NCI-H2107 (cell line): Measurements from ENCODE around the gene USP38.
"Not testable (repeated sequence)": the region's sequence is repeated elsewhere in the genome, so short reads cannot be mapped to it uniquely, and the experiment has no call there.

Experiments
- DNase-seq: peaks from one replicate; lab custom pipeline; 2025; lab: John Stamatoyannopoulos, UW

Gene USP38

GRCh38 chr4:143215873-143216272 is 31.2 kb downstream of the USP38 start:
- DNase-seq = no peak

GRCh38 chr4:143224255-143224654 is 39.5 kb downstream of the USP38 start:
- DNase-seq = no peak

GRCh38 chr4:143225167-143225566 is 40.5 kb downstream of the USP38 start:
- DNase-seq = no peak

GRCh38 chr4:143230683-143231082 is 46.0 kb downstream of the USP38 start:
- DNase-seq = no peak

- DNase-seq = no peak
These were observed 47.6 kb downstream of the USP38 start for GRCh38 chr4:143232277-143232676.

- DNase-seq = no peak
These were observed 49.4 kb downstream of the USP38 start for GRCh38 chr4:143234153-143234552.

DNA sequence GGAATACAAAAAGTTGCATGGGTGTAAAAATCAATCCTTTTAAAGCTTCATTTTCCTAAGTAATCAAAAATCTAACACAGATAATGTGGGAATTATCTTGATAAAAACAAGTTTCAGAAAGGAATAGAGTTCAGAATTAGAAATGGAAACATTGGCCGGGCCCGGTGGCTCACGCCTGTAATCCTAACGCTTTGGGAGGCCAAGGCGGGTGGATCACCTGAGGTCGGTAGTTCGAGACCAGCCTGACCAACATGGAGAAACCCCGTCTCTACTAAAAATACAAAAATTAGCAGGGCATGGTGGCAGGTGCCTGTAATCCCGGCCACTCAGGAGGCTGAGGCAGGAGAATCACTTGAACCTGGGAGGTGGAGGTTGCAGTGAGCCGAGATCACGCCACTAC is 52.5 kb downstream of the USP38 start:
- not testable (repeated sequence) for DNase-seq

DNA sequence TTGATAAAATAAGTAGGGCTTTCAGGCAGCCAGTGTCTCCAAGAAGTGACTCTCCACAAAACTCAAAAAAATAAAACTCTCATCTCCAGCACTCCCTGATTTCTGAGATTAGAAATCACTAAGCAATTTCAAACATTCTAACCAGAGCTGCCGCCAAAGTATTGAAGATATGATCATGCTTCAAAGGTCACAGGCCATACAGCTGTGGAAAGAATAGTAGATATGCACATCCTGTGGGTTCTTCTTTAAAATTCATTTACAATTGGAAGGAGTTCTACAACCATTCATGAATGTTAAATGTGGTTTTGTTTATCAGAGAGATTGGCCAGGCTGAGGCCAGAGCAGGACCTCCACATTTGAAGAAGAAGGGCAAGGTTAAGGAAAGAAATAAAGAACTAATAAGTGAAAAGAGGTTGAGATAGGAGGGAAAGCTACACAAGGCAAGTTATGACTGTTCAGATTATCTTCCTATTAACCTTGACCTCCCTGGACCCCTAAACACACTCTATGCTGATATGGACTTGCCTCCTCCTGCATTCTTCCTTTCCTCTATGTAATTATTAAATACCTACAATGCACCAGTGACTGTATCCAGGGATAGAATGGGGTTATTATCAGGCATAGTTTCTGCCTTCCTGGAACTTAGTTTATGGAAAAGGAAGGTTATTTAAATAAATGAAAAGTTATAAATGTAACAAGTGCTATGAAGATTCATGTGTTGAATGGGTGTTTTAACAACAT is 56.4 kb downstream of the USP38 start:
- DNase-seq = no peak

- DNase-seq = no peak
These were observed 57.2 kb downstream of the USP38 start for GRCh38 chr4:143241892-143242291.

DNA sequence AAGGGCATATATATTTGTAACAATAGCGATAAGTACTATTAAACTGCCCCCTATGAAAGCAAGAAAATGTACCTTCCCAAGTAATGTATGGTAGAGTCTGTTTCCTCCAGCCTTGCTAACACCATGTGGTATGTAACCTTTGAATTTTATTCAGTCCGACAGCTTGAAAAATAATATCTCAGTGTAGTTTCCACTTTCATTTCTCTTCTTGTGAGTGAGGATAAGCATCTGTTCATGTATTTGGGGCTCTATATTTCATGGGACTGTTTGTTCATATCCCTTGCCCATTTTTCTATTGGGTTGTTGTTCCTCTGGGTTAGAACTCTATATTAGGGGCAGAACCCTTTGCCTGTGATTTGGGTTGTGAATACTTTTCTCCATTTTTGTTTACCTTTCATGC is 58.3 kb downstream of the USP38 start:
- no peak for DNase-seq

GRCh38 chr4:143246977-143247376 is 62.3 kb downstream of the USP38 start:
- no peak for DNase-seq

DNA sequence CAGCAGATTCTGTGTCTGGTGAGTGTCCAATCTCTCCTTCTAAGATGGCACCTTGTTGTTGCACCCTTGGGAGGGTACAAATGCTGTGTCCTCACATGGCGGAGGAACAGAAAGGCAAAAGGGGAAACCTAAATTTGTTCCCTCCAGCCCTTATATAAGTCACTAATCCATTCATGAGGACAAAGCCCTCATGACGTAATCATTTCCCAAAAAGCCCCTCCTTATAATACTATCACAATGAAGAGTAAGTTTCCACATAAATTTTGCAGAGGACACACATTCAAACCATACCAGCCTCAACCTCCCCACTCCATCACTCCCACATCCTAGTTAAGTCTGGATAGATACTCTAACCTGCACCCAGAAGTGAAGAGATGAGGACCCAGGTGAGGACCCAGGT is 63.1 kb downstream of the USP38 start:
- no peak for DNase-seq

DNA sequence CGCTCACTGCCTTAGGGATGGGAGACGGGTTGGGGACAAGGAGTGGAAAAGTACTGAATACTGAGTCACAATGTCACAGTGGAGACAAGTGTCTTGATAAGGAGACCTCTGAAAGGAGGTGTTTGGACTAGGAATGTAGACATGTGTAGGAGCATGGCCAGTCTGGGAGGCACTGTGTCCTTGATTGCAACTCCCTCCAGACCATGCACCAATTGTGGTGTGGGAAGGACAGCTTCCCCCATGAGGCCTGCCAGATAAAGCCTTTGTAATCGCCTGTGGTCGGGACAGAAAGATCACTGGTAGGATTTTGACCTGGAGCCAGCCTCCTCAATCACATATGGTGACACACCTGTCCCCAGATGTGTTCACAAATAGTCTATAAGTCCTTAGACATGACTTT is 64.1 kb downstream of the USP38 start:
- no peak for DNase-seq

DNA sequence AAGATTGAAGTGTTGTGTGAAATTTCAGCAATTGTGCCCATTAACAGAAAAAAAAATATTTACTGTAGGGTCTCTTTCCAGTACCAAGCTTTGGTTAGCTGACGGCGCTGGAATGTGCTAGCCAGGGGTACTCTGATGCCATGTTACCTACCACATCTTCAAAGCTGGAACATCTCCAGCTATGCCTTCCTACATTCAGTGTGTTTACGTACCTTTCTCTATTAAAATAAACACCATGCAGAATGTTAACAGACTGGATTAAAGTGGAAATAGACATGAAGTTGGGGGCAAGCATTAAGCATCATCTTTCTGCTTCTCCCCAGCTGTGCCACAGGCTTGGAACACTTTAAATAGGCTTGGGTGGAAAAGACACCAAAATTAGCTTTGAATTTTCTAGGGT is 65.9 kb downstream of the USP38 start:
- DNase-seq = no peak

GRCh38 chr4:143251348-143251747 is 66.6 kb downstream of the USP38 start:
- DNase-seq = no peak

DNA sequence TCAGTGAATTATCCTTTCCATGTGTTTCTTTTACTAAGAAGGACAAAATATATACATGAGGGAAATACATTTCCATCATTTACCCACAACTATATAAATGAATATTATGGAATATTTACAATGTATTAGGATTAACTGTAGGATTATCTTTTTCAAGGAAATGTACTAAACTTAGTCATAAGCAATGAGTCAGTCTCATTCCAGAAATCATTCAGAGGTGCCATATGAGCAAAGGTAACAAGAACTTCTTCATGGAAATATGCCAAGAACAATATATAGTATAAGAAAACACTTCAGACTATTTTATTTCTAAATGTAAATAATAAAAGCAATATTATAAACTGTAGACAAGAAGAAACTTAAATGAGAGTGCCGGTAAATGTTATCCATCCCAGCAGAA is 67.1 kb downstream of the USP38 start:
- no peak for DNase-seq

- no peak for DNase-seq
These were observed 67.8 kb downstream of the USP38 start for GRCh38 chr4:143252478-143252877.

GRCh38 chr4:143253166-143253565 is 68.4 kb downstream of the USP38 start:
- no peak for DNase-seq

DNA sequence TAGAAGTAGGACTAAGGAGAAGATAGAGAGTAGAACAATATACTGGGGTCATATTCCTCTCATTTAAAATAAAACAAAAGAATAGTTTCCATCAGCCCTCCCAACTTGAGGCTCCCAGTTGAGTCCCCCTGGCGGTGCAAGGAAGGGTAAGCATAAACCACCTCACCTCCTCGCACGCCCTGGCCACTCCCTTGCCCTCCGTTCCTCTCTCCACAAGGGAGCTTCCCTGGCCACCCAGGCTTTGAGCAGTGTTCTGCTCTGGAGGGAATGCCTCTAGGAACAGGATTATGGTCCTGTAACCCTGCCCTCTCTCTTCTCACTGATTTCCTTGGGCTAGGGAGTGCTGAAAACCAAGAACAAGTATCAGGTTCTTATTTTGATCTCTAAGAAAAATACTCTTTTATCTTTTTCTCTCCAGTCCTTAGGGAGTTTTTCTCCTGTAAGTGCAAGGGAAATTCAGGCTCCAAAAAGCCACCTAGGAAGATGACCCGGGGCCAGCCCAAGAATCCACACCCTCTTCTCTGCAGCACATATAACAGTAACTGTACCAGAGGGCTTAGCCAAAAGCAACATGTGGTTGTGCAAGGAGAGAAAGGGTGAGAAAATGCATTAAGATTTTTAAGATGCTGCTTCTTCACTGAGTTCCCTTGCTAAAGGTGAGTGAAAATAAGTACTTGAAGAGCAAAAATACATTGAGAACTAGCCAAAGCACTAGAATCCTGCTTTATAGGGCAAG is 69.9 kb downstream of the USP38 start:
- DNase-seq = no peak

GRCh38 chr4:143256456-143256855 is 71.7 kb downstream of the USP38 start:
- no peak for DNase-seq

DNA sequence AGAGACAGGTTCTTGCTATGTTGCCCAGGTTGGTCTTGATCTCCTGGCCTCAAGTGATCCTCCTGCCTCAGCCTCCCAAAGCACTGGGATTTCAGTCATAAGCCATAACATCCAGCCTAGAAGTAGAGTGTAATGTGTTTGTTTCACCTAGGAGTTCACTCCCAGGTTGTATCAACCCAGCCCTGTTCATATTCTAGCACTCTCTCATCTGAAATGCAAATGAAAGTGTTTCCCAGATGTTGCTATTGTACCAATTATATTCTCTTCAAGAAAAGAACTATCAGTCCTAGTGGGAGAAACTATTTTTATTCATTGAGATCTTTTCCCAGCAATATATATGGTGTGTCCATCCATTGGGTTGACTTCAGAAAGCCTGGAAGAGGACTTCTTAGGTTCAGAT is 72.6 kb downstream of the USP38 start:
- no peak for DNase-seq

DNA sequence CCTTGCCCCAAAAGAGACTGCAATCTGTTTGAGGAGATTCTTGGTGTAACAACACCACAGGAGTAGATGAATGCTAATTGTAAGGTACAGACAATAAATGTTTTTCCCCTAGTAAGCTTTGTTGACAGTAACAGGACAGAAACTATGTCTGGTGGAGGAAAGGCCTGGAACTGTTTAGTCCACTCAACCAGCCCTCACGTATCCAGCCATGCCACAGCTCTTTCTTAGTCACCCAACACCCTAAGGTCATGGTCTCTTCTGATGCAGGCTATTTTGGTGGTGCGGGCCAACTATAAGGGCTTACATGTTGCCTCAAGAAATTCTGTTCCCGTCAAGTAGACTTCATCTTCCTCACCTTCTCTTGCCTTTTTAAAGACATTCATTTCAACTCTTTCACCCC is 76.0 kb downstream of the USP38 start:
- DNase-seq = no peak

DNA sequence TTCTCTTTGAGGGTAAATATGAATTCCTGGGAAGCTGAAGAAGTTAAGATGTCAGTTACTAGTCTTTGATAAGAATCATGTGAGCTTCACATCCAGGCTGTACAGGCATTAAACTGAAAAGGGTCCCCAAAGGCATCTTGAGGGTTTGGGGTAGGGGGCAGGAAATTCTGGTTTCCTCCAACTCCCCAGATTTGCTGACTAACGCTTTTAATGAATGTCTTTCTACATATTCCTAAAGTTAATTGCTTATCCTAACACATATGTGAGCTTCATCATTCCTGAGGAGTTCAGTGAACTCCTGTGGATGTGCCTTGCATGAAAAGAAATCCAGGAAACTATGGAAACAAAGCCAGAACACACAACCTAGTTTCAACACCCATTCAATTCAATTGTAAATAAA is 78.1 kb downstream of the USP38 start:
- no peak for DNase-seq

GRCh38 chr4:143267690-143268089 is 83.0 kb downstream of the USP38 start:
- DNase-seq = not testable (repeated sequence)
